ENCODE data around the gene GRIK5. TPM values are rescaled to one million over a fixed set of nuclear protein-coding genes. Genes with fewer than 3 reads are reported as not detected.

The GRIK5 gene
- total and polyA plus RNA-seq, 4 donors: 0.26 to 1.6 (median 0.55) TPM

GRCh38 chr19:42096255-42096837 is 26.3 kb upstream of the GRIK5 start:
- H3K9me3 ChIP-seq (ENCODE audit: control insufficient read depth in 4 of 4, insufficient read depth in 3 of 4, low read length in 3 of 4): peaks cover 0 to 1% (median 0%) of the 10 kb centered on the region in 4 donors
- no peak overlapping the region for H3K9ac ChIP-seq (ENCODE audit: insufficient read depth in 1 of 2, low read length in 2 of 2)
- DNase-seq (no peak), ATAC-seq (ENCODE audit: insufficient read depth, low FRiP score) (no peak)
- H3K27ac ChIP-seq (ENCODE audit: low read depth in 1 of 2, low read length in 1 of 2): no peak overlapping the region
- WGBS, 2 donors: 64 to 80% methylated on average over 15 of the region's 15 CpGs
- H3K4me1 ChIP-seq (ENCODE audit: control insufficient read depth in 5 of 5, insufficient read depth in 5 of 5, low read length in 5 of 5): peaks cover 0 to 3% (median 0%) of the 10 kb centered on the region in 5 donors
- no peak for TF ChIP-seq CTCF (IDR thresholded peaks at IDR 0.05; ENCODE audit: control extremely low read depth, extremely low read depth)
- peaks cover 0 to 5% (median 4%) of the 10 kb centered on the region in 3 donors for H3K27me3 ChIP-seq (ENCODE audit: control insufficient read depth in 3 of 3, insufficient read depth in 3 of 3, low read length in 2 of 3)
- peaks cover 0 to 1% (median 0%) of the 10 kb centered on the region in 4 donors for H3K36me3 ChIP-seq (ENCODE audit: control insufficient read depth in 4 of 4, insufficient read depth in 4 of 4, low read length in 4 of 4)
- no peak overlapping the region for H3K4me3 ChIP-seq

DNA sequence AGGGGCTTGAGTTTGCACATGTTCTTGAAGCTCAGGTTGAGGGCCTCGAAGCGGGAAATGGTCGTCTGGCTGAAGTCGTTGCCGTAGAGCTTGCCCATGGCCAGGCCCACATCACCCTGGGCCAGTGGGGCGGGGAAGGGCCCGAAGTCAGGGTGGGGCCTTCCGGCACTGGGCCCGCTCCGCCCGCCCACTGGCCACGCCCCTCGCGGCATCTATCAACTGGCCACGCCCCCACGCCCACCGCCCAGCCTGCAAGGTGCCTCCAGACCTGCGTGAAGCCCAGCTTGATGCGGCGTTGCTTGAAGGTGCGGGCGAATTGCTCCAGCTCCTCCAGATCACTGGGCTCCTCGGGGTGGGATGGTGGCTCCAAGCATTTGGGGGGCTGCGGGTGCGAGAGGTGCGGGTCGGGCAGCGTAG is 25.8 kb upstream of the GRIK5 start:
- H3K27ac ChIP-seq (ENCODE audit: low read depth in 1 of 2, low read length in 1 of 2): no peak overlapping the region
- peaks cover 0 to 1% (median 0%) of the 10 kb centered on the region in 4 donors for H3K36me3 ChIP-seq (ENCODE audit: control insufficient read depth in 4 of 4, insufficient read depth in 4 of 4, low read length in 4 of 4)
- H3K9me3 ChIP-seq (ENCODE audit: control insufficient read depth in 4 of 4, insufficient read depth in 3 of 4, low read length in 3 of 4): peaks cover 0 to 1% (median 0%) of the 10 kb centered on the region in 4 donors
- no peak for DNase-seq
- no peak overlapping the region for H3K4me3 ChIP-seq
- peaks cover 0 to 3% (median 0%) of the 10 kb centered on the region in 5 donors for H3K4me1 ChIP-seq (ENCODE audit: control insufficient read depth in 5 of 5, insufficient read depth in 5 of 5, low read length in 5 of 5)
- no peak for ATAC-seq (ENCODE audit: insufficient read depth, low FRiP score)
- WGBS, 2 donors: 45 to 65% methylated on average over 27 to 28 of the region's 28 CpGs
- no peak for TF ChIP-seq CTCF (IDR thresholded peaks at IDR 0.05; ENCODE audit: control extremely low read depth, extremely low read depth)
- H3K9ac ChIP-seq (ENCODE audit: insufficient read depth in 1 of 2, low read length in 2 of 2): no peak overlapping the region
- peaks cover 0 to 5% (median 4%) of the 10 kb centered on the region in 3 donors for H3K27me3 ChIP-seq (ENCODE audit: control insufficient read depth in 3 of 3, insufficient read depth in 3 of 3, low read length in 2 of 3)

DNA sequence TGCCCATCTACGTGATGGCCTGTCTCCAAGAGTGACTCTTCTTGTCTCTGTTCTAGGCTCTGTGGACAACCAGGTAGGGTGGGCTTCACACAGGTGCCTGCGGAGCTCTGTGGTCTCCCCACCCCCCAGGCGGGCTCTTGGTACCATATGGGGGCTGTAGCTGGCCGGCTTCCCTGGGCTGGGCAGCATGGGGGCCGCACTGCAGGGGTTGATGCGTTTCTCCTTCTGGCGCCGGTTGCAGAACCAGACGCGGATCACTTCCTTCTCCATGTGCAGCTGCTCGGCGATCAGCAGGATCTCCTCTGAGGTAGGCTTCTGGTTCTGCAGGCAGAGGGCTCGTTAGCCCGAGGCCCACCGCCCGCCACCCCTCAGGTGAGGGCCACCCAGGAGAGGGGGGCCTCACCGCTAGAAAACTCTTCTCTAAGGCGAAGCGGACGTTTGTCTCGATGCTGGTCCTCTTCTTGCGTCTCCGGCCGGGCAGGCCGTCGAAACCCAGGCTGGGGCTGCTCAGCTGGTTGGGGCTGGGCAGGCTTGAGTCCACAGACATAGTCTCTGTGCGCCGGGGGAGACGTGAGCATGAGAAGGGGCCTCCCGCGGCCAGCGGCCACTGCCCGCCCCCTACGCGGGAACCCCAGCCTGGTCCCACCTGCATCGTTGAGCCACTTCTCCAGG is 25.3 kb upstream of the GRIK5 start:
- Histone ChIP-seq H3K9ac (ENCODE audit: insufficient read depth in 1 of 2, low read length in 2 of 2) (no peak overlapping the region), H3K4me1 (ENCODE audit: control insufficient read depth in 5 of 5, insufficient read depth in 5 of 5, low read length in 5 of 5) (peaks cover 0 to 3% (median 0%) of the 10 kb centered on the region in 5 donors), H3K4me3 (no peak overlapping the region), H3K36me3 (ENCODE audit: control insufficient read depth in 4 of 4, insufficient read depth in 4 of 4, low read length in 4 of 4) (peaks cover 0 to 1% (median 0%) of the 10 kb centered on the region in 4 donors), H3K9me3 (ENCODE audit: control insufficient read depth in 4 of 4, insufficient read depth in 3 of 4, low read length in 3 of 4) (peaks cover 0 to 1% (median 0%) of the 10 kb centered on the region in 4 donors), H3K27me3 (ENCODE audit: control insufficient read depth in 3 of 3, insufficient read depth in 3 of 3, low read length in 2 of 3) (peaks cover 0 to 5% (median 4%) of the 10 kb centered on the region in 3 donors), H3K27ac (ENCODE audit: low read depth in 1 of 2, low read length in 1 of 2) (no peak overlapping the region)
- DNase-seq (no peak), ATAC-seq (ENCODE audit: insufficient read depth, low FRiP score) (no peak)
- no peak for TF ChIP-seq CTCF (IDR thresholded peaks at IDR 0.05; ENCODE audit: control extremely low read depth, extremely low read depth)
- 81 to 87% methylated on average over 36 of the region's 36 CpGs for WGBS, 2 donors

Data from lung (tissue), 12 donors.